ENCODE data around the gene CD28.
A peak's percentile ranks its signal among the peaks of the same experiment; 100 is the strongest.

The CD28 gene

DNA sequence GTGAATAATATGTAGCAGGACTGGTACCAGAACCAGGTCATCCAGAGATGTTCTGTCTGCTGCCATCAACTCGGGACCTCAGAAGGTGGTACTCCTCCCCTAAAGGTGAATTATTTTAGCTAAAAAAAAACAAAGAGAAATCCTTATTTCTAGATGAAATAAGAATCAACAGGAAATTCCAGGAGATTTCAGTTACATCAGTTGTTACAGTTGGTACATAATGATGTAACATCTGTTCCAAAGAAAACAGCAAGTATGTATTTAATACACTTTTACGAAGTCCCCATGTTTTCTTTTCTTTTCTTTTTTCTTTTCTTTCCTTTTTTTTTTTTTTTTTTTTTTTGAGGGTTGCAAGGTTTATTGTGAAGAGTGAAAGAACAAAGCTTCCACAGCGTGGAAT is 33.6 kb upstream of the CD28 start:
- no peaks in the 10 kb centered on the region for H3K27me3 Mint-ChIP-seq (ENCODE audit: low read depth)
- peaks cover 6% of the 10 kb centered on the region for H3K9me3 Mint-ChIP-seq
- H3K36me3 Mint-ChIP-seq (ENCODE audit: low read depth): no peaks in the 10 kb centered on the region
- no peak overlapping the region for H3K27ac Mint-ChIP-seq
- TF ChIP-seq, protein P1, sequence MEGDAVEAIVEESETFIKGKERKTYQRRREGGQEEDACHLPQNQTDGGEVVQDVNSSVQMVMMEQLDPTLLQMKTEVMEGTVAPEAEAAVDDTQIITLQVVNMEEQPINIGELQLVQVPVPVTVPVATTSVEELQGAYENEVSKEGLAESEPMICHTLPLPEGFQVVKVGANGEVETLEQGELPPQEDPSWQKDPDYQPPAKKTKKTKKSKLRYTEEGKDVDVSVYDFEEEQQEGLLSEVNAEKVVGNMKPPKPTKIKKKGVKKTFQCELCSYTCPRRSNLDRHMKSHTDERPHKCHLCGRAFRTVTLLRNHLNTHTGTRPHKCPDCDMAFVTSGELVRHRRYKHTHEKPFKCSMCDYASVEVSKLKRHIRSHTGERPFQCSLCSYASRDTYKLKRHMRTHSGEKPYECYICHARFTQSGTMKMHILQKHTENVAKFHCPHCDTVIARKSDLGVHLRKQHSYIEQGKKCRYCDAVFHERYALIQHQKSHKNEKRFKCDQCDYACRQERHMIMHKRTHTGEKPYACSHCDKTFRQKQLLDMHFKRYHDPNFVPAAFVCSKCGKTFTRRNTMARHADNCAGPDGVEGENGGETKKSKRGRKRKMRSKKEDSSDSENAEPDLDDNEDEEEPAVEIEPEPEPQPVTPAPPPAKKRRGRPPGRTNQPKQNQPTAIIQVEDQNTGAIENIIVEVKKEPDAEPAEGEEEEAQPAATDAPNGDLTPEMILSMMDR (IDR thresholded peaks at IDR 0.05; ENCODE audit: unreplicated experiment in 3 of 3): no peak
- H3K4me1 Mint-ChIP-seq: peaks cover 15% of the 10 kb centered on the region
- no peak overlapping the region for H3K4me3 Mint-ChIP-seq

DNA sequence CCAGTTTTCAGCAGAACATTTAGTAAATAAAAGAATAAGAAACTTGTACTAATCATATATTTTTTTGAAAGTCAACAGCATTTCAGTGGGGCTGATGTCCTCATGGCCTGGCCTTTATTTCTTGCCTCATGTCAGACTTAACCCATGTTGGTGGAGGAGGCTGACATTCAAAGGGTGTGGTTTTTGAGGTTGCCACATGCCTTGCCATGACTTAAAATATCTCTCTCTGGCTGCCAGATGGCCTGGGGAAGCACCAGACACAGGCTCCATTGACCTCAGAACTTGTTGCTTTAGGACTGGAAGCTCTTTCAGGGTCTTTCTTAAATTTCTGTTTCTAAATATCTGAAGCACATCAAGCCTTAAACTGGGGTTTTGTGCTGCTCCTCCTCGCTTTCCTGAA is 32.5 kb upstream of the CD28 start:
- TF ChIP-seq, protein P1 (IDR thresholded peaks at IDR 0.05; ENCODE audit: unreplicated experiment in 3 of 3): no peak
- Mint-ChIP-seq H3K4me3 (no peak overlapping the region), H3K4me1 (peaks cover 15% of the 10 kb centered on the region), H3K36me3 (ENCODE audit: low read depth) (no peaks in the 10 kb centered on the region), H3K27ac (no peak overlapping the region), H3K27me3 (ENCODE audit: low read depth) (no peaks in the 10 kb centered on the region), H3K9me3 (peaks cover 6% of the 10 kb centered on the region)

DNA sequence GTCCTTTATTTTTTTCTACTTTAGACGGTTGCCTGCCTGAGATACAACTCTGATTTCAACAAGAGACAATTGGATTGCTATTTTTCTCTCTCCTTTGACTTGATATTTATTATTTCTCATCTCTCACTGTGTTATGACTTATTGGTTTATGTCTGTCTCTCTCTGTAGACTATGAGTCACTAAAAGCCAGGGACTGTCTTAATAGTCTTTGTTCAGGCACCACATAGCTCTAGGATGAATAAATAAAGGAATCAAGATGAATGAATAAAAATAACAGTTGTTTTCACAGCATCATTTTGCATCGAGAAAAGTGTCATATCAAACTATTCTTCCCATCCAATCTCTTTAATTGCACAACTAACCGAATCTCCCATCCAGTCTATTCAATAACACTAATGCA is 31.4 kb upstream of the CD28 start:
- no peaks in the 10 kb centered on the region for H3K27me3 Mint-ChIP-seq (ENCODE audit: low read depth)
- TF ChIP-seq, protein P1 (IDR thresholded peaks at IDR 0.05; ENCODE audit: unreplicated experiment in 3 of 3): no peak
- H3K4me3 Mint-ChIP-seq: no peak overlapping the region
- peaks cover 15% of the 10 kb centered on the region for H3K4me1 Mint-ChIP-seq
- no peaks in the 10 kb centered on the region for H3K36me3 Mint-ChIP-seq (ENCODE audit: low read depth)
- H3K27ac Mint-ChIP-seq: no peak overlapping the region
- peaks cover 6% of the 10 kb centered on the region for H3K9me3 Mint-ChIP-seq

DNA sequence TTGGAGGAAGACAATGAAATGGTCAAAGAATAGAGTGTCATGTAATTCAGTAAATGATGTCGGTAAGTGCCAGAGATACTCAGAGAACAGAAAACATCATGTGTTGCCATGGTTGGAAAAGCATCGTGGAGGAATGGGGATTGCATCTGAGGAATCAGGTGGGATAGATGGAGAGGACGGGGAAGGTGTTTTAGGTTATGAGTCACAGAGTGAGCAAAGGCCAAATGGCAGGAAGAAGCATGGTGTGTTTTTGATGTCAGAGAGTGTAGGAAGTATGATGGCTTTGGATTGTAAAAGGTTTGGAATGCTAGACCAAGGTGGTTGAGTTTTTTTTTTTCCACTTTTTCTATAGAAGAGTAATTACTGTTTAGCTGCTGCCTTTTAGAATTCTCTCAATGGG is 27.5 kb upstream of the CD28 start:
- Mint-ChIP-seq H3K4me1 (peaks cover 48% of the 10 kb centered on the region), H3K27me3 (ENCODE audit: low read depth) (no peaks in the 10 kb centered on the region), H3K27ac (no peak overlapping the region), H3K4me3 (no peak overlapping the region), H3K36me3 (ENCODE audit: low read depth) (no peaks in the 10 kb centered on the region), H3K9me3 (no peaks in the 10 kb centered on the region)
- TF ChIP-seq, protein P1 (IDR thresholded peaks at IDR 0.05; ENCODE audit: unreplicated experiment in 3 of 3): no peak

DNA sequence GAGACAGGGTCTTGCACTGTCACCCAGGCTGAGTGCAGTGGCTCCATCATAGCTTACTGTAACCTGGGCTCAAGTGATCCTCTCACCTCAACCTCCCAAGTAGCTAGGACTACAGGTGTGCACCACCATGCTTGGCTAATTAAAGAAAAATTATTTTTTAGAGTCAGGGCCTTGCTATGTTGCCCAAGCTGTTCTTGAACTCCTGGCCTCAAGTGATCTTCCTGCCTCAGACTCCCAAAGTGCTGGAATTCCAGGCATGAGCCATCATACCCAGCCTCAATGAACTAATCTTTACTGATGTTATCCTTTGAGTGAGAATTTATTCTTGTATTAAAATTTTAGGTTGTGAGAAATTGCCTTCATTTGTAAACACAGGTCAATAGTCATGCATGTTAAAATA is 27.0 kb upstream of the CD28 start:
- Mint-ChIP-seq H3K9me3 (no peaks in the 10 kb centered on the region), H3K4me1 (peaks cover 46% of the 10 kb centered on the region), H3K36me3 (ENCODE audit: low read depth) (no peaks in the 10 kb centered on the region), H3K27me3 (ENCODE audit: low read depth) (no peaks in the 10 kb centered on the region), H3K4me3 (no peak overlapping the region), H3K27ac (no peak overlapping the region)
- TF ChIP-seq, protein P1 (IDR thresholded peaks at IDR 0.05; ENCODE audit: unreplicated experiment in 3 of 3): no peak

DNA sequence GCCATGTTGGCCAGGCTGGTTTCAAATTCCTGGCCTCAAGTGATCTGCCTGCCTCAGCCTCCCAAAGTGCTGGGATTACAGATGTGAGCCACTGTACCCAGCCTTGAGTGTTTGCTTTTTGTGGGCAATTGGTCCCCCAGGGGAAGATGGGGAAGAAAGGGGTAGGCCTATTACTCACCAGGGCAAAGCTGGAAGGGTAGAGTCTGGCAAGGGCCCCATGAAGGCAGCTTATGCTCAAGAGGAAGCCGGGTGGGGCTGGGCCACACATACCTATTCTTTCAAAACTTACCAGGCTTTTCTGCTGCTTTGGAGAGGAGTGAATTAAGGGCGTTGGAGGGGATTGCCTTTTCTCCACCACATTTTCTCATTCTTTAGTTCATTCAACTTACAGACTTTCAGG is 24.5 kb upstream of the CD28 start:
- Mint-ChIP-seq H3K9me3 (no peaks in the 10 kb centered on the region), H3K4me3 (no peak overlapping the region), H3K27ac (peak overlapping the region in 2 of 3 experiments; percentile 46 to 77), H3K27me3 (ENCODE audit: low read depth) (no peaks in the 10 kb centered on the region), H3K4me1 (peaks cover 59% of the 10 kb centered on the region), H3K36me3 (ENCODE audit: low read depth) (no peaks in the 10 kb centered on the region)
- TF ChIP-seq, protein P1 (IDR thresholded peaks at IDR 0.05; ENCODE audit: unreplicated experiment in 3 of 3): no peak

Measured in nephron (organoid).